GM18508 (cell line): Measurements from ENCODE around the gene CBFA2T3.

Experiments used
- ATAC-seq: cut with Tn5 transposase; IDR thresholded peaks from one replicate; pipeline ENCODE4 v1.9.1; 2021; ENCODE audit warnings: moderate number of reproducible peaks; ENCODE audit not compliant: insufficient read depth, unreplicated experiment

The CBFA2T3 gene

GRCh38 chr16:88883117-88883895 lies 93.7 kb downstream of the CBFA2T3 start:
- no peak for ATAC-seq

GRCh38 chr16:88882358-88883030 lies 94.5 kb downstream of the CBFA2T3 start:
- ATAC-seq: no peak

GRCh38 chr16:88881675-88882357 lies 95.2 kb downstream of the CBFA2T3 start:
- ATAC-seq: no peak

- no peak for ATAC-seq
These were observed 95.9 kb downstream of the CBFA2T3 start for GRCh38 chr16:88881007-88881615.

- no peak for ATAC-seq
These were observed 96.6 kb downstream of the CBFA2T3 start for GRCh38 chr16:88880226-88881006.

GRCh38 chr16:88879788-88880055 lies 97.3 kb downstream of the CBFA2T3 start:
- ATAC-seq: no peak

GRCh38 chr16:88878967-88879787 lies 97.8 kb downstream of the CBFA2T3 start:
- ATAC-seq: no peak

- ATAC-seq: no peak
These were observed 98.7 kb downstream of the CBFA2T3 start for GRCh38 chr16:88878356-88878755.

GRCh38 chr16:88877564-88878289 lies 99.3 kb downstream of the CBFA2T3 start:
- ATAC-seq: no peak

- no peak for ATAC-seq
These were observed 100.0 kb downstream of the CBFA2T3 start for GRCh38 chr16:88876942-88877526.

- no peak for ATAC-seq
These were observed 101.2 kb downstream of the CBFA2T3 start for GRCh38 chr16:88875703-88876234.

GRCh38 chr16:88874938-88875599 lies 101.9 kb downstream of the CBFA2T3 start:
- no peak for ATAC-seq

- no peak for ATAC-seq
These were observed 104.2 kb downstream of the CBFA2T3 start for GRCh38 chr16:88872650-88873331.

- no peak for ATAC-seq
These were observed 105.1 kb downstream of the CBFA2T3 start for GRCh38 chr16:88871730-88872416.

- no peak for ATAC-seq
These were observed 105.7 kb downstream of the CBFA2T3 start for GRCh38 chr16:88871349-88871702.

GRCh38 chr16:88870608-88871348 lies 106.2 kb downstream of the CBFA2T3 start:
- no peak for ATAC-seq
